Upper lobe of left lung (tissue), 4 donors: ENCODE data around the gene PRDM2.

ENCODE experiments used
- EP300 ChIP-seq, 4 donors: sonication (generic); formaldehyde crosslinking; IDR thresholded peaks; one replicate each; pipeline ENCODE4 v1.5.1; 2017; ENCODE audit warnings: antibody characterized with exemption in 4 of 4, control low read depth in 2 of 4
- POLR2A ChIP-seq, 4 donors: fragments of 450-650 bp; IDR thresholded peaks; one replicate each; pipeline ENCODE4 v1.5.1; 2016 to 2017; ENCODE audit warnings: antibody characterized with exemption in 4 of 4, mild to moderate bottlenecking in 2 of 4
- POLR2AphosphoS5 ChIP-seq, 2 donors: sonication (generic); formaldehyde crosslinking; IDR thresholded peaks; one replicate each; pipeline ENCODE4 v1.5.1; 2017; ENCODE audit warnings: antibody characterized with exemption in 2 of 2
- TF ChIP-seq, protein P1 (sequence below), 6 experiments: fragments of 450-650 bp in 4 of 6; fragments of 200-600 bp in 2 of 6; sonication (generic) in 2 of 6; IDR thresholded peaks; one replicate each; pipeline ENCODE4 v1.5.1; 2016 to 2019; ENCODE audit warnings: antibody characterized with exemption in 6 of 6

GRCh38 chr1:13681921-13682320, 18.1 kb upstream of the PRDM2 start:
- TF ChIP-seq, protein P1, sequence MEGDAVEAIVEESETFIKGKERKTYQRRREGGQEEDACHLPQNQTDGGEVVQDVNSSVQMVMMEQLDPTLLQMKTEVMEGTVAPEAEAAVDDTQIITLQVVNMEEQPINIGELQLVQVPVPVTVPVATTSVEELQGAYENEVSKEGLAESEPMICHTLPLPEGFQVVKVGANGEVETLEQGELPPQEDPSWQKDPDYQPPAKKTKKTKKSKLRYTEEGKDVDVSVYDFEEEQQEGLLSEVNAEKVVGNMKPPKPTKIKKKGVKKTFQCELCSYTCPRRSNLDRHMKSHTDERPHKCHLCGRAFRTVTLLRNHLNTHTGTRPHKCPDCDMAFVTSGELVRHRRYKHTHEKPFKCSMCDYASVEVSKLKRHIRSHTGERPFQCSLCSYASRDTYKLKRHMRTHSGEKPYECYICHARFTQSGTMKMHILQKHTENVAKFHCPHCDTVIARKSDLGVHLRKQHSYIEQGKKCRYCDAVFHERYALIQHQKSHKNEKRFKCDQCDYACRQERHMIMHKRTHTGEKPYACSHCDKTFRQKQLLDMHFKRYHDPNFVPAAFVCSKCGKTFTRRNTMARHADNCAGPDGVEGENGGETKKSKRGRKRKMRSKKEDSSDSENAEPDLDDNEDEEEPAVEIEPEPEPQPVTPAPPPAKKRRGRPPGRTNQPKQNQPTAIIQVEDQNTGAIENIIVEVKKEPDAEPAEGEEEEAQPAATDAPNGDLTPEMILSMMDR (IDR thresholded peaks at IDR 0.05), result no peak
- TF ChIP-seq POLR2AphosphoS5 (IDR thresholded peaks at IDR 0.05) (no peak), POLR2A (IDR thresholded peaks at IDR 0.05) (no peak), EP300 (IDR thresholded peaks at IDR 0.05) (no peak)
